Loucy (cell line): ENCODE measurements around the gene PHACTR1.

Source experiments
- H2AFZ ChIP-seq: fragments of 200-600 bp; sonication (generic); 2 replicates; pipeline ENCODE4 v1.6.0; 2016; ENCODE audit warnings: antibody characterized with exemption, mild to moderate bottlenecking, low read length, moderate library complexity
- H3F3A ChIP-seq: fragments of 200-600 bp; 2 replicates; pipeline ENCODE4 v1.6.0; 2016; ENCODE audit warnings: antibody characterized with exemption, low read depth, mild to moderate bottlenecking
- H3K27me3 ChIP-seq: fragments of 200-600 bp; sonication (generic); 2 replicates; pipeline ENCODE4 v1.6.1; 2014; ENCODE audit warnings: low read length, mild to moderate bottlenecking; ENCODE audit not compliant: insufficient read depth, poor library complexity, severe bottlenecking
- H3K36me3 ChIP-seq: fragments of 200-600 bp; sonication (generic); 2 replicates; pipeline ENCODE4 v1.6.1; 2016; ENCODE audit warnings: low read length; ENCODE audit not compliant: insufficient read depth
- H3K4me1 ChIP-seq: fragments of 200-600 bp; sonication (generic); 2 replicates; pipeline ENCODE4 v1.5.1; 2014; ENCODE audit warnings: low read length, mild to moderate bottlenecking; ENCODE audit not compliant: insufficient read depth, poor library complexity, severe bottlenecking
- H3K4me2 ChIP-seq: fragments of 200-600 bp; sonication (generic); 2 replicates; pipeline ENCODE4 v1.6.0; 2014; ENCODE audit warnings: antibody characterized with exemption, low read length, low read depth, mild to moderate bottlenecking; ENCODE audit not compliant: poor library complexity, severe bottlenecking
- H3K4me3 ChIP-seq: fragments of 200-600 bp; sonication (generic); 2 replicates; pipeline ENCODE4 v1.5.1; 2014; ENCODE audit warnings: low read length, mild to moderate bottlenecking, mixed read lengths; ENCODE audit not compliant: poor library complexity, severe bottlenecking
- H3K79me2 ChIP-seq: fragments of 200-600 bp; sonication (generic); 2 replicates; pipeline ENCODE4 v1.6.1; 2014; ENCODE audit warnings: low read length; ENCODE audit not compliant: insufficient read depth
- H3K9ac ChIP-seq: fragments of 200-600 bp; sonication (generic); 2 replicates; pipeline ENCODE4 v1.6.0; 2014; ENCODE audit warnings: mild to moderate bottlenecking, low read depth, low read length, moderate library complexity; ENCODE audit not compliant: poor library complexity, severe bottlenecking
- H3K9me2 ChIP-seq: fragments of 200-600 bp; sonication (generic); replicated peaks from 2 replicates; pipeline ENCODE4 v1.6.1; 2016; ENCODE audit warnings: low read depth, low read length, mixed read lengths
- H3K9me3 ChIP-seq: fragments of 200-600 bp; sonication (generic); 2 replicates; pipeline ENCODE4 v1.6.1; 2014; ENCODE audit warnings: mild to moderate bottlenecking, antibody characterized with exemption, low read length, low read depth; ENCODE audit not compliant: insufficient read depth
- H4K20me1 ChIP-seq: fragments of 200-600 bp; sonication (generic); 2 replicates; pipeline ENCODE4 v1.6.0; 2014; ENCODE audit warnings: antibody characterized with exemption, low read length, mild to moderate bottlenecking; ENCODE audit not compliant: insufficient read depth, poor library complexity, severe bottlenecking
- CTCF ChIP-seq: fragments of 200-600 bp; sonication (generic); conservative IDR thresholded peaks from 2 replicates; pipeline ENCODE4 v1.5.1; 2014; ENCODE audit warnings: mild to moderate bottlenecking, antibody characterized with exemption, low read length
- EZH2phosphoT487 ChIP-seq: fragments of 200-600 bp; IDR thresholded peaks from 2 replicates; pipeline ENCODE4 v1.6.1; 2018; ENCODE audit warnings: antibody characterized with exemption, mild to moderate bottlenecking, moderate library complexity, borderline replicate concordance

PHACTR1 gene

GRCh38 chr6:12782136-12782535 lies 65.6 kb downstream of the PHACTR1 start:
- H3K9ac ChIP-seq, result no peak overlapping the region
- H3K79me2 ChIP-seq, result no peaks in the 10 kb centered on the region
- H4K20me1 ChIP-seq, result no peaks in the 10 kb centered on the region
- H3K9me3 ChIP-seq, result no peaks in the 10 kb centered on the region
- H3K36me3 ChIP-seq, result no peaks in the 10 kb centered on the region
- no peak overlapping the region for H3K4me2 ChIP-seq
- H3K4me1 ChIP-seq, result no peaks in the 10 kb centered on the region
- no peak overlapping the region for H2AFZ ChIP-seq
- no peak for TF ChIP-seq EZH2phosphoT487
- TF ChIP-seq CTCF, result no peak
- H3F3A ChIP-seq, result no peaks in the 10 kb centered on the region
- H3K9me2 ChIP-seq, result no peaks in the 10 kb centered on the region
- H3K4me3 ChIP-seq, result no peak overlapping the region
- no peaks in the 10 kb centered on the region for H3K27me3 ChIP-seq

GRCh38 chr6:12785301-12785700 lies 68.7 kb downstream of the PHACTR1 start:
- Histone ChIP-seq H3K79me2 (no peaks in the 10 kb centered on the region), H3K36me3 (no peaks in the 10 kb centered on the region), H3K9me3 (no peaks in the 10 kb centered on the region), H3K9me2 (no peaks in the 10 kb centered on the region), H3K9ac (no peak overlapping the region), H3F3A (no peaks in the 10 kb centered on the region), H3K4me3 (no peak overlapping the region), H3K4me2 (no peak overlapping the region), H3K4me1 (no peaks in the 10 kb centered on the region), H2AFZ (no peak overlapping the region), H3K27me3 (no peaks in the 10 kb centered on the region), H4K20me1 (no peaks in the 10 kb centered on the region)
- TF ChIP-seq EZH2phosphoT487, result no peak
- no peak for TF ChIP-seq CTCF

- Histone ChIP-seq H4K20me1 (no peaks in the 10 kb centered on the region), H3K79me2 (no peaks in the 10 kb centered on the region), H3K4me3 (no peak overlapping the region), H3K4me1 (no peaks in the 10 kb centered on the region), H3K4me2 (no peak overlapping the region), H3K9me2 (no peaks in the 10 kb centered on the region), H3F3A (no peaks in the 10 kb centered on the region), H3K36me3 (no peaks in the 10 kb centered on the region), H2AFZ (no peak overlapping the region), H3K9me3 (no peaks in the 10 kb centered on the region), H3K9ac (no peak overlapping the region), H3K27me3 (no peaks in the 10 kb centered on the region)
- TF ChIP-seq EZH2phosphoT487 (no peak), CTCF (no peak)
Measured at GRCh38 chr6:12785921-12786320, 69.4 kb downstream of the PHACTR1 start.
